Natural killer cell treated with Interleukin-12 subunit alpha and Interleukin-12 subunit beta and Interleukin-15 and Interleukin-18, amount 100 ng/mL, for 72 hours (primary cell): ENCODE results near the gene KLLN. TPM values are rescaled to one million over a fixed set of nuclear protein-coding genes. Genes with fewer than 3 reads are reported as not detected.
"Not testable (repeated sequence)": the region's sequence is repeated elsewhere in the genome, so short reads cannot be mapped to it uniquely, and the experiment has no call there.

Experiments
- ATAC-seq, 2 donors: fragments of 150-1000 bp; cut with Tn5 transposase in 1 of 2; sonication (Bioruptor Pico), chemical (Tn5 transposase) in 1 of 2; 2 replicates each; pipeline ENCODE4 v1.10.0; 2021
- DNase-seq: peaks from one replicate; pipeline ENCODE4 v3.0.0; 2022; ENCODE audit warnings: low spot score
- H3K27ac Mint-ChIP-seq, 2 donors: 1 replicate in 1 of 2; 2 replicates in 1 of 2; pipeline ENCODE4 v1.8.0; 2022; ENCODE audit warnings: mixed read lengths in 2 of 2, mild to moderate bottlenecking in 1 of 2, moderate library complexity in 1 of 2
- H3K27me3 Mint-ChIP-seq, 2 donors: 1 replicate in 1 of 2; 2 replicates in 1 of 2; pipeline ENCODE4 v1.8.0; 2022; ENCODE audit warnings: mixed read lengths in 2 of 2
- H3K36me3 Mint-ChIP-seq: one replicate; pipeline ENCODE4 v1.8.0; 2022; ENCODE audit warnings: mixed read lengths
- H3K4me1 Mint-ChIP-seq, 2 donors: 1 replicate in 1 of 2; 2 replicates in 1 of 2; pipeline ENCODE4 v1.8.0; 2022; ENCODE audit warnings: low read depth in 2 of 2, mixed read lengths in 2 of 2, mild to moderate bottlenecking in 1 of 2
- H3K4me3 Mint-ChIP-seq: one replicate; pipeline ENCODE4 v1.8.0; 2022; ENCODE audit warnings: mixed read lengths
- H3K9me3 Mint-ChIP-seq: 2 replicates; pipeline ENCODE4 v1.8.0; 2022; ENCODE audit warnings: mixed read lengths
- total RNA-seq, 2 donors: library from RNA; stranded (reverse); gene quantifications; one replicate each; pipeline ENCODE4 v1.2.3, GENCODE V29; 2022

The KLLN gene
- total RNA-seq, 2 donors from 2014 or later, result 0.17 to 0.52 TPM

DNA sequence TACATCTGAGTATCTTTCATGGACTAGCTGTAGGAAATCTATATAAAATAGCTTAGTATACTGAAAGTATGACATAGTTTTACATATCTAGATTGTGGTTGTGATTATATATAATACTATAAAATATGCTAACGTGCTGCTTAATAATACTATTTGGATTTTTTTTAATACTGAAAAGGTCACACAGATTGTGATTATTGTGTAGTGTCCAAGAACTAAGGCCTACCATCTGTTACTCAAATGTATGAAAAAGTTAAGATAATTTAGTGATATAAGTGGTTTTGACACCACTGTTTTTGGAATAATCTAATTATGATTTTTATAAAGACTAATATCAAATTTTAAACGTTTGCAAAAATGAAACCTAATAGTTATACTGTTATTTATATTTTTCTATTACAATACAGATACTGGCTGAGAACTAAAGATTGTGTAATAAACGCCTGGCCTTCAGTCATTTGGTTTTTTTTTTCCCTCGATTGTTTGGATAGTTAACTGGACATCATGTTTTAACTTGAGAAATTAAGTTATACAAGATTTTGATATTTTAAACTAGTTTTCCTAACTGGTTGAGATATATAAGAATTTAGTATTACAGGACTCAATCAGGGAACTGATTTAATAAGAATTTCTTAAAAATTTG, 12.7 kb upstream of the KLLN start:
- H3K36me3 Mint-ChIP-seq, result peaks cover 6% of the 10 kb centered on the region
- no peak overlapping the region for H3K4me3 Mint-ChIP-seq
- ATAC-seq (no peak), DNase-seq (no peak)
- H3K27me3 Mint-ChIP-seq, result no peaks in the 10 kb centered on the region
- H3K27ac Mint-ChIP-seq, result no peak overlapping the region
- no peaks in the 10 kb centered on the region for H3K9me3 Mint-ChIP-seq
- H3K4me1 Mint-ChIP-seq, result peaks cover 10 to 29% of the 10 kb centered on the region in 2 donors

DNA sequence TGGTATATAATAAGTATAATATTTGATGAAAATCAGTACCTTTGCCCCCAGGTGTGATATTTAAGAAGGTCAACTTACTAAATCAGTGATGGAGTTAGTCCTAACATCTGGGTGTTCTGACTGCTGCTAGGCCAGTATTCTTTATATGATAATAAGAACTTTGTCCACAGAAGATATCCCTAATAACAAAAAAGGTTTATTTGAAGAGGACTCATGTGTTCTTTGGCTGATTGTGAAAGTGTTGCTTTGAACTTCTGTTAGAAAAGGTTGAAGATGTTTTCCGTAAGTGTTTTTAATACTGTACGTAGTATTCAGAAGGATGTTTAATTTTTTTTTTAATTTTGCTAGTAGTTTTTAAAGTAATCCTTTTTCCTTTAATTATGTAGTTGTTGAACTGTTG, 10.3 kb upstream of the KLLN start:
- Mint-ChIP-seq H3K4me3 (no peak overlapping the region), H3K9me3 (no peaks in the 10 kb centered on the region), H3K27me3 (no peaks in the 10 kb centered on the region), H3K36me3 (peaks cover 2% of the 10 kb centered on the region), H3K27ac (no peak overlapping the region), H3K4me1 (peaks cover 12 to 34% of the 10 kb centered on the region in 2 donors)
- no peak for ATAC-seq
- DNase-seq, result no peak

DNA sequence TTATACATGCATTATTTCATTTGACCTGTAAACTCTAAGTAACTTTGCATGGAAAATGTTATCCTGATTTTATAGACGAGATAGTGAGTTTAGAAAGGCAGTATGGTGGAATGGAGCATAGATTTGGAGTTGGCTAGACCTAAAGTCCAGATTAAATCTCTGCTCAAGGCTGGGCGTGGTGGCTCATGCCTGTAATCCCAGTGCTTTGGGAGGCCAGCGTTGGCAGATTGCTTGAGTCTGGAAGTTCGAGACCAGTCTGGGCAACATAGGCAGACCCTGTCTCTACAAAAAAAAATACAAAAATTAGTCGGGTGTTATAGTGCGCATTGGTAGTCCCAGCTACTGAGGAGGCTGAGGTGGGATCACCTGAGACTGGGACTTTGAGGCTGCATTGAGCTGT, 9.5 kb upstream of the KLLN start:
- H3K36me3 Mint-ChIP-seq, result no peaks in the 10 kb centered on the region
- H3K27ac Mint-ChIP-seq, result no peak overlapping the region
- H3K27me3 Mint-ChIP-seq, result no peaks in the 10 kb centered on the region
- no peak for DNase-seq
- ATAC-seq, result no peak
- H3K4me3 Mint-ChIP-seq, result no peak overlapping the region
- H3K9me3 Mint-ChIP-seq, result no peaks in the 10 kb centered on the region
- H3K4me1 Mint-ChIP-seq, result peaks cover 15 to 38% of the 10 kb centered on the region in 2 donors

DNA sequence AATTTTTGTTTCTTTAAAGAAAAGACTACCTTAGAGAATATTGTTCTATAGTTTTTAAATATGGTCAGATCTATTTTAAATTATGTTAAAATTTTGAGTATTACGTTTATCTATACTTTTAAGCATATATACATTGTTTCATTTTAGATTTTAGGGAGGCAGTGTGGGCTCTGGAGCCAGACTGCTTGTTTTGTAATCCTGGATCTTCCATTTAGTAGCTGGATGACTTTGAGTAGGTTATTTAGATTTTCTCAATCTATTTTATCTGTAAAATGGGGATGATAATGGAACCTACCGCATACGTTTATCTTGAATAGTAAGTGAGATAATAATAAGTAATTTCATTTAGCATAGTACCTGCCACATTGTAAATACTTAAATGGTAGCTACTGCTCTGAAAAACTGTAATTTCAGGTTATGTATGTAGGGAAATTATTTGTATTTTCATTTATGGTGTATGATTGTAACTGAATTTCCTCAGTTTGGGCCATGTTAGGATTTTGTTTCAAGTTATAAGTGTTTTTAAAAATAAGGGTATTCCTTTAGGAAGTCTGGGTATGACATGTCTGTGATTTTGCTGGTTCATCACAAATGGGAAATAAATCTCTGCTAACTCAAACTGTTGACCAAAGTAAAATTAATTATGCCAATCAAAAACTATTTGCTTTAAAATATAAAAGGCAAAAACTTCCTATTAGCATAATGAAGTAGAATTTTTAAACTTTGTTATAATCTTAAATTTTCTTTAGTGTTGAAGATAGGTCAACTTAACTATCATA, 6.6 kb upstream of the KLLN start:
- Mint-ChIP-seq H3K9me3 (no peaks in the 10 kb centered on the region), H3K4me3 (no peak overlapping the region), H3K27ac (no peak overlapping the region), H3K4me1 (peaks cover 30 to 64% of the 10 kb centered on the region in 2 donors), H3K27me3 (no peaks in the 10 kb centered on the region), H3K36me3 (peaks cover 4% of the 10 kb centered on the region)
- ATAC-seq (no peak), DNase-seq (no peak)

DNA sequence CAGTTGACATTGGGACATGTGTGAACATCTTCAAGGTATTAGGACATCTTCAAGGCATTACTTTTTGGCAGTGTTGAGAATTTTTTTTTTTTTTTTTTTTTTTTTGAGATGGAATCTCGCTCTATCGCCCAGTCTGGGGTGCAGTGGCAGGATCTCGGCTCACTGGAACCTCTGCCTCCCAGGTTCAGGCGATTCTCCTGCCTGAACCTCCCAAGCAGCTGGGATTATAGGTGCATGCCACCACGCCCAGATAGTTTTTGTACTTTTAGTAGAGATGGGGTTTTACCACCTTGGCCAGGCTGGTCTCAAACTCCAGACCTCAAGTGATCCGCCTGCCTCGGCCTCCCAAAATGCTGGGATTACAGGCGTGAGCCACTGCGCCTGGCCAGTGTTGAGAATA, 5.8 kb upstream of the KLLN start:
- Mint-ChIP-seq H3K4me1 (peaks cover 35 to 71% of the 10 kb centered on the region in 2 donors), H3K36me3 (peaks cover 11% of the 10 kb centered on the region)
- not testable (repeated sequence) for H3K9me3 Mint-ChIP-seq, H3K27me3 Mint-ChIP-seq, H3K27ac Mint-ChIP-seq, H3K4me3 Mint-ChIP-seq, DNase-seq, ATAC-seq

DNA sequence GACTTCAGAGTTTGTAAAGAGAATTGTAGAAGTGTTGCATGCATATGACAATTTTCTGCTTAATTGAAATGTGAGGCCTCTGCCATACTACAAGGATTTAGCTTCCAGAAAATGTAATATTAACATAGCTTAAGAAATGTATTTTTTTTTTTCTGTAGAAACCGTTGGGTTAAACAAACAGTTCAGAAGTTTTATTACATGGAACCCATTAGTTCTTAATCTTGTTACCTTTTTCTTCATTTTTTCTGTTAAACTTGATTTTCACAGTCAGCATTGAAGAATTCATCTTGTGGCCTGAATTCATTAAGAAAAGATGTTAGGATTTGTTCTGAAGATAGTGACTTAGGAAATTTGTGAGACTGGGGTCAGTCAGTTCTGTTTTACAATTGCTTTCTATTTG, 4.9 kb upstream of the KLLN start:
- Mint-ChIP-seq H3K4me1 (peaks cover 32 to 66% of the 10 kb centered on the region in 2 donors), H3K36me3 (peaks cover 11% of the 10 kb centered on the region)
- no peak for DNase-seq

DNA sequence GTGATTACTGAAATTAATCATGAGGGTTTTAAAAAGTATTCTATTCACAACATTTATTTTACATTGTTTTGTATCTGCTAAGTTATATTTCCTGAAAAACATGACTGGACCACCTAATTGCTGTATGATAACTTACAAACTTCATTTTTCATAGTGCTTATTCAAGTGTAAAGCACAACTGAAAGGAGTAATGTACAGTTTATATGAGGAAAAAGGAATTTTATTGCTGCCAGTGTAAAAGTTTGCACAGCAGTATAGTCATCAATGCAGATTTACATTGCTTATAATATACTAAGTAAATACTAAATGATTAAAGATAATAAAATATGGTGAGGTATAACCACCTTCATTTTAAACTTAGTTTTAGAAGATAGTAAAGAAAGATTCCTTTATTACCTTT, 4.1 kb upstream of the KLLN start:
- H3K27ac Mint-ChIP-seq, result peak overlapping the region in 1 of 2 donors; percentile 78
- H3K4me1 Mint-ChIP-seq, result peaks cover 36 to 66% of the 10 kb centered on the region in 2 donors

More for the DNA sequence above, 4.9 kb upstream of the KLLN start:
- ATAC-seq, result no peak
- Mint-ChIP-seq H3K9me3 (no peaks in the 10 kb centered on the region), H3K27me3 (no peaks in the 10 kb centered on the region), H3K27ac (no peak overlapping the region), H3K4me3 (peak overlapping the region; percentile 31)

DNA sequence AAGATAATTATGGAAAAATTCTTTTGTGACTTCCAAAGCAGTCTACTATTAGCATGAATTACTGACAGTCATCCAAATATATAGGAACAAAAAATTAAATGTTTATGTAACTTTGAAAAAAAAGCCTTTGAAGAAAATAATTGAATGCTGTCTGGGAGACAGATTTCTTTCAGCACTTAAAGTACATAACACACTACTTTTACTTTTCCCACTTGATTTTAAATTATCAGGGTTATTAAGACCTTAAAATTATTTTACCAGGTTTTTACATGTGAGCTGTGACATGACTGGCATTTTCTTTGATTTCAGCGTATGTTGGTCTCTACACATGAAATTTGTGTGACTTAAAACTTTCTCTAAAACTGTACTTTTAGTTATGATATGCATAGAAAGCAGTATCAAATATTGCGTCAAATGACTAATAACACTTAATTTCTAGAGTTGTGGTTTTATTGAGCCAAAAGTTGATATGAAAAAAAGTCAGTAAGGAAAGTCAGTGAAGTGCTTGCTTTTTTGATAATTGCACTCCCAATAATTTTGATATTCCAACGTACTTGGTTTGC, 3.2 kb upstream of the KLLN start:
- Mint-ChIP-seq H3K4me3 (peak overlapping the region; percentile 99), H3K27me3 (no peaks in the 10 kb centered on the region), H3K9me3 (no peaks in the 10 kb centered on the region), H3K27ac (peak overlapping the region; percentile 78 to 90), H3K36me3 (peaks cover 11% of the 10 kb centered on the region), H3K4me1 (peaks cover 46 to 70% of the 10 kb centered on the region in 2 donors)
- DNase-seq (no peak), ATAC-seq (no peak)

More for the DNA sequence above, 4.1 kb upstream of the KLLN start:
- Mint-ChIP-seq H3K27me3 (no peaks in the 10 kb centered on the region), H3K4me3 (peak overlapping the region; percentile 99), H3K36me3 (peaks cover 11% of the 10 kb centered on the region), H3K9me3 (no peaks in the 10 kb centered on the region)
- no peak for ATAC-seq
- DNase-seq, result no peak

DNA sequence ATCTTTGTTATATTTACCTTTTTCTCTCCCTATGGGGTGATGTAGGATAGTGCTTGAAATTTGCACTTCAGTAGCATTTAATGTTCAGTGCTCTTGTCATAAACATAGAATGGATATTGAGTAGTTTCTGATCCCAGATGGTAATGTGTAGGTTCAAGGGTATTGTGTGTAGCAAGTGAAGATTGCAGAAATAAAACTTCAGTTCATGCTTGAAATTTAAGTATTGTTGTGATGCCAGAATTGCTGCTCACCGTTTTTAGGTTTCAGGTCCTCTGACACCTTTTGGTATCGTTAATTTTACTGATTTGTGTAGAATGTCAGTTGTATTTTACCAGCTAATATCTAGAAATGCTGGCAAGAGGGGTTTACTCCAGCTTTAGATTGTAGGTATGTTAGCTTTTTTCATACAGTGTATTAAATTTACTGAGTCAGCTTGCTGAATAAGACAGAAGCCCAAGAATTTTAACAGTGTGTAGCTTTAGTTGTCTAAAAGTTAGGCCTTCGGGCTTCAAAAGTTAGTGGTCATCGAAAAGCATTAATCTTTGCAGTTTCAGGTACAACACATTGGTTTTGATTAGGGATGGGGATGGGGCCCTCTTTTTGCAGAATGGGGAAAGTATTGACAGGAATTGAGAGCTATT, 2.0 kb upstream of the KLLN start:
- no peak for DNase-seq
- H3K36me3 Mint-ChIP-seq, result peaks cover 11% of the 10 kb centered on the region
- ATAC-seq, result no peak
- peaks cover 48 to 69% of the 10 kb centered on the region in 2 donors for H3K4me1 Mint-ChIP-seq
- H3K9me3 Mint-ChIP-seq, result no peaks in the 10 kb centered on the region
- H3K4me3 Mint-ChIP-seq, result peak overlapping the region; percentile 99
- peak overlapping the region; percentile 90 to 95 for H3K27ac Mint-ChIP-seq
- no peaks in the 10 kb centered on the region for H3K27me3 Mint-ChIP-seq

DNA sequence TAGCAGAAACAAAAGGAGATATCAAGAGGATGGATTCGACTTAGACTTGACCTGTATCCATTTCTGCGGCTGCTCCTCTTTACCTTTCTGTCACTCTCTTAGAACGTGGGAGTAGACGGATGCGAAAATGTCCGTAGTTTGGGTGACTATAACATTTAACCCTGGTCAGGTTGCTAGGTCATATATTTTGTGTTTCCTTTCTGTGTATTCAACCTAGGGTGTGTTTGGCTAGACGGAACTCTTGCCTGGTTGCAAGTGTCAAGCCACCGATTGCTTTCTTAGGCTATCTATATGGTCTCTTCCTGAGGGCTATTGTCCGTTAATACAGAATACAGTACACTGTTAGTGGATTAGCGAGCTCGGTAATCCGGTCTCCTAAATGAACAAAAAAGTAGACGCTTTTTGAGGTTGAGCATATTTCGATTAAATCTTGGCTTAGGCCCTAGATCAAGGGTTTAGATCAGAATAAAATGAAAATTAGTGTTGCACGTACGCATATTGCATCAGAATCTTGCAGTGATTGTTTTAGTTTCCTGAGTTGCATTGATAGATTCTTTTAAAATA, 1.2 kb upstream of the KLLN start:
- Mint-ChIP-seq H3K4me1 (peaks cover 51 to 64% of the 10 kb centered on the region in 2 donors), H3K27ac (peak overlapping the region; percentile 90 to 95), H3K4me3 (peak overlapping the region; percentile 99), H3K9me3 (no peaks in the 10 kb centered on the region), H3K27me3 (no peaks in the 10 kb centered on the region), H3K36me3 (peaks cover 11% of the 10 kb centered on the region)
- no peak for DNase-seq
- no peak for ATAC-seq

DNA sequence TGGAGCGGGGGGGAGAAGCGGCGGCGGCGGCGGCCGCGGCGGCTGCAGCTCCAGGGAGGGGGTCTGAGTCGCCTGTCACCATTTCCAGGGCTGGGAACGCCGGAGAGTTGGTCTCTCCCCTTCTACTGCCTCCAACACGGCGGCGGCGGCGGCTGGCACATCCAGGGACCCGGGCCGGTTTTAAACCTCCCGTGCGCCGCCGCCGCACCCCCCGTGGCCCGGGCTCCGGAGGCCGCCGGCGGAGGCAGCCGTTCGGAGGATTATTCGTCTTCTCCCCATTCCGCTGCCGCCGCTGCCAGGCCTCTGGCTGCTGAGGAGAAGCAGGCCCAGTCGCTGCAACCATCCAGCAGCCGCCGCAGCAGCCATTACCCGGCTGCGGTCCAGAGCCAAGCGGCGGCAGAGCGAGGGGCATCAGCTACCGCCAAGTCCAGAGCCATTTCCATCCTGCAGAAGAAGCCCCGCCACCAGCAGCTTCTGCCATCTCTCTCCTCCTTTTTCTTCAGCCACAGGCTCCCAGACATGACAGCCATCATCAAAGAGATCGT, 690 bp upstream of the KLLN start:
- ATAC-seq, H3K27me3 Mint-ChIP-seq, H3K9me3 Mint-ChIP-seq: not testable (repeated sequence)
- Mint-ChIP-seq H3K27ac (peak overlapping the region; percentile 93 to 95), H3K36me3 (peaks cover 11% of the 10 kb centered on the region), H3K4me1 (peaks cover 51 to 64% of the 10 kb centered on the region in 2 donors), H3K4me3 (peak overlapping the region; percentile 99)
- DNase-seq, result peak; percentile 60

DNA sequence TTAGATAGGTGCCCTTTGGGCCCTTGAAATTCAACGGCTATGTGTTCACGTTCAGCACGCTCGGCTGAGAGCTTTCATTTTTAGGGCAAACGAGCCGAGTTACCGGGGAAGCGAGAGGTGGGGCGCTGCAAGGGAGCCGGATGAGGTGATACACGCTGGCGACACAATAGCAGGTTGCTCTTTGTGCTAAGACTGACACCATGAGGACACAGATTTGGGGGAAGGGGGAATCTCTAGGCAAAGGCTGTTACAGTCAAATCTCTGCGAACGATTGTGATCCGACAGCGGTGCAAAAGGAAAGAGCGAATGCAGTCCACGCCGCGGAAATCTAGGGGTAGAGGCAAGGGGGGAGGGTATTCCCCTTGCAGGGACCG, 667 bp downstream of the KLLN start:
- Mint-ChIP-seq H3K27me3 (no peaks in the 10 kb centered on the region), H3K36me3 (peaks cover 11% of the 10 kb centered on the region), H3K4me1 (peaks cover 45 to 55% of the 10 kb centered on the region in 2 donors), H3K27ac (peak overlapping the region; percentile 93), H3K4me3 (peak overlapping the region; percentile 99), H3K9me3 (no peaks in the 10 kb centered on the region)
- DNase-seq, result peak; percentile 76
- ATAC-seq, result peak; percentile 48 to 50

DNA sequence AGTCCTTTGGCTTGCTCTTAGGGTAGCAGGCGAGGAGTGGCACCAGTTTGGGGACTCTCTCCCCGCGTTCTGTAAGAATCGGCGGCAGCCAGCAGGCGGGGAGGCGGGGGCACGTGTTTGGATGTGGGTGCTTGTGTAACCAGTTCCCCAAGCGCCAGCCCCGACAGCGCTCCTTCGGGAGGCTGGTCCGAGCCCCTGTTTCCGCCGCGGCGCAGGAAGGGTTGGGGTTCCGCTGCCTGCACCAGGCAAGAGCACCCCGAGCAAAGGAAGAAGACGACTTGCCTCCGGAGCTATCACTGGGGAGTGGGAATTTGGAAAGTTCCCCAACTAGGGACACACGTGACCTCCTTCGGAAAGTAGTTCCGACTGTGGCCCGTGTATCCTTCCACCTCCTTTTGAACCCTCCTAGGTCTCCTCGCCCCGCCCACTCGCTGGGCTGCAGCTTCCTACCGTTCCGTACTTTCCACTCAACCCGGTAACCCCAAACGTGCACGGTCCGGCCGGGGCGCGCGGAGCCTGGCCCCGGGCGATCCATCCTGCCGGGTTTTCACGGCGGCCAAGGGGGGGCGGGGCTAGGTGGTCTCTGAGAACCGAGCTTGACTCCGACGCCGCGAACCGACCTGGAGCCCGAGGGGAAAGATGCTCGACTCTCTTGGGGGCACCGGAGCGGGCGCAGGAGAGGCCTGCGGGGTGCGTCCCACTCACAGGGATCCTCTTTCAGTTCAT, 1.2 kb downstream of the KLLN start:
- Mint-ChIP-seq H3K4me3 (peak overlapping the region; percentile 99), H3K27me3 (no peaks in the 10 kb centered on the region), H3K36me3 (peaks cover 11% of the 10 kb centered on the region), H3K27ac (peak overlapping the region; percentile 93), H3K4me1 (peaks cover 45 to 50% of the 10 kb centered on the region in 2 donors), H3K9me3 (no peaks in the 10 kb centered on the region)
- DNase-seq (peak; percentile 93), ATAC-seq (peak; percentile 81 to 86)
